ENCODE data around the gene EPHB1. TPM values are rescaled to one million over a fixed set of nuclear protein-coding genes. Genes with fewer than 3 reads are reported as not detected.

The EPHB1 gene
- total and polyA plus RNA-seq, 2 donors (not counting 3 experiments of a cell fraction or from before 2014, with no cell fraction given), result 1.3 to 5.2 TPM

GRCh38 chr3:135272026-135272669, 477.1 kb downstream of the EPHB1 start:
- no peak overlapping the region for H3K4me3 ChIP-seq (replicated peaks in 1 of 3; ENCODE audit: insufficient read depth in 1 of 3, low read depth in 1 of 3, low read length in 3 of 3)
- intact Hi-C loops (cut with micrococcal nuclease) (no loop called here), dilution Hi-C loops (cut with MboI; ENCODE audit: extremely low pct_ligation_motif_present, low sequenced_read_pairs) (no loop called here)
- DNase-seq (ENCODE audit: low read depth, low spot score), result no peak
- H3K79me2 ChIP-seq (ENCODE audit: control insufficient read depth, insufficient read depth, low read length), result no peaks in the 10 kb centered on the region
- ChIA-PET POLR2A (no interaction called here), CTCF (no interaction called here)
- H3K9ac ChIP-seq (replicated peaks; ENCODE audit: extremely low read depth, insufficient read depth, low read length), result no peak overlapping the region
- H3K4me2 ChIP-seq (ENCODE audit: insufficient read depth, low read length), result no peak overlapping the region
- FAIRE-seq, result no peak
- BruUV-seq (replicated peaks), result no TSS peak
- H2AFZ ChIP-seq (ENCODE audit: low read depth, low read length), result no peak overlapping the region
- H4K20me1 ChIP-seq (replicated peaks; ENCODE audit: control insufficient read depth, extremely low read depth, insufficient read depth, low read length), result no peaks in the 10 kb centered on the region
- H3K9me1 ChIP-seq (replicated peaks; ENCODE audit: control insufficient read depth, extremely low read depth, insufficient read depth, low read length), result no peaks in the 10 kb centered on the region
- H3K27ac ChIP-seq (ENCODE audit: insufficient read depth, low read depth, low read length), result no peak overlapping the region
- H3K27me3 ChIP-seq (ENCODE audit: control insufficient read depth in 2 of 2, insufficient read depth in 2 of 2, low read length in 2 of 2), result no peaks in the 10 kb centered on the region
- H3K9me3 ChIP-seq (replicated peaks; ENCODE audit: control insufficient read depth, insufficient read depth, low read length), result no peaks in the 10 kb centered on the region
- no peaks in the 10 kb centered on the region for H3K36me3 ChIP-seq (ENCODE audit: control insufficient read depth in 2 of 2, extremely low read depth in 1 of 2, insufficient read depth in 2 of 2, low read length in 2 of 2)
- TF ChIP-seq POLR2AphosphoS5 (IDR thresholded peaks at IDR 0.05; ENCODE audit: insufficient read depth, low read depth, low read length), result no peak
- TF ChIP-seq CTCF (IDR thresholded peaks at IDR 0.05; ENCODE audit: extremely low read depth in 1 of 2, insufficient read depth in 1 of 2, low read depth in 1 of 2, low read length in 2 of 2), result no peak
- no peak for TF ChIP-seq POLR2A (IDR thresholded peaks at IDR 0.05; ENCODE audit: low read depth, low read length)
- TF ChIP-seq MAX (IDR thresholded peaks at IDR 0.05; ENCODE audit: insufficient read depth, insufficient read length), result no peak
- no peak for TF ChIP-seq MYC (IDR thresholded peaks at IDR 0.05; ENCODE audit: low read depth, low read length)
- TF ChIP-seq FOS (IDR thresholded peaks at IDR 0.05; ENCODE audit: borderline replicate concordance, insufficient read depth, low read length), result no peak
- no peak for TF ChIP-seq GATA2 (IDR thresholded peaks at IDR 0.05; ENCODE audit: insufficient read depth, insufficient read length, low read depth, low read length)
- no peak for TF ChIP-seq JUN (IDR thresholded peaks at IDR 0.05; ENCODE audit: borderline replicate concordance, insufficient read depth, insufficient read length, low read depth)
- TF ChIP-seq EZH2 (IDR thresholded peaks at IDR 0.05; ENCODE audit: borderline replicate concordance, low read depth, low read length, severe bottlenecking), result no peak
- no peaks in the 10 kb centered on the region for H3K4me1 ChIP-seq (ENCODE audit: control insufficient read depth, extremely low read depth, insufficient read depth, low read length)
